ENCODE measurements around the gene SLC26A6.

SLC26A6 gene

GRCh38 chr3:48662753-48663488, 27.7 kb upstream of the SLC26A6 start, which contains the start of gene CELSR3:
Gene CELSR3 (minus strand): TSS chr3:48662886. CDS start chr3:48662634, 252 bp downstream.
- H3K36me3 ChIP-seq (replicated peaks) = no peaks in the 10 kb centered on the region
- H3K27ac ChIP-seq = peak within 1 kb of the TSS; percentile 87
- in situ Hi-C loops (cut with HindIII; ENCODE audit: low pct_ligation_motif_present, low sequenced_read_pairs) = no loop called here
- H3K27me3 ChIP-seq (replicated peaks) = no peaks in the 10 kb centered on the region
- TF ChIP-seq CTCF (IDR thresholded peaks at IDR 0.05; ENCODE audit: low read depth, low read length, missing control alignments) = no peak
- peak within 1 kb of the TSS; percentile 64 for H3K4me3 ChIP-seq (ENCODE audit: low read depth, low read length)
- DNase-seq = peak; percentile 78

- in situ Hi-C loops (cut with HindIII; ENCODE audit: low pct_ligation_motif_present, low sequenced_read_pairs) = no loop called here
- Histone ChIP-seq H3K36me3 (replicated peaks) (no peaks in the 10 kb centered on the region), H3K27ac (no peak overlapping the region), H3K4me3 (ENCODE audit: low read depth, low read length) (peak overlapping the region; percentile 64), H3K27me3 (replicated peaks) (no peaks in the 10 kb centered on the region)
- DNase-seq = no peak
- TF ChIP-seq CTCF (IDR thresholded peaks at IDR 0.05; ENCODE audit: low read depth, low read length, missing control alignments) = no peak
Observed at GRCh38 chr3:48662145-48662752, 27.0 kb upstream of the SLC26A6 start.

GRCh38 chr3:48661501-48662144, 26.4 kb upstream of the SLC26A6 start:
- Histone ChIP-seq H3K36me3 (replicated peaks) (no peaks in the 10 kb centered on the region), H3K27me3 (replicated peaks) (no peaks in the 10 kb centered on the region), H3K27ac (no peak overlapping the region), H3K4me3 (ENCODE audit: low read depth, low read length) (peak overlapping the region; percentile 52)
- no peak for TF ChIP-seq CTCF (IDR thresholded peaks at IDR 0.05; ENCODE audit: low read depth, low read length, missing control alignments)
- in situ Hi-C loops (cut with HindIII; ENCODE audit: low pct_ligation_motif_present, low sequenced_read_pairs) = no loop called here
- peak; percentile 18 for DNase-seq

GRCh38 chr3:48660800-48661400, 25.6 kb upstream of the SLC26A6 start:
- H3K36me3 ChIP-seq (replicated peaks) = no peaks in the 10 kb centered on the region
- H3K27ac ChIP-seq = no peak overlapping the region
- TF ChIP-seq CTCF (IDR thresholded peaks at IDR 0.05; ENCODE audit: low read depth, low read length, missing control alignments) = no peak
- in situ Hi-C loops (cut with HindIII; ENCODE audit: low pct_ligation_motif_present, low sequenced_read_pairs) = no loop called here
- H3K27me3 ChIP-seq (replicated peaks) = no peaks in the 10 kb centered on the region
- no peak overlapping the region for H3K4me3 ChIP-seq (ENCODE audit: low read depth, low read length)
- no peak for DNase-seq

GRCh38 chr3:48656841-48657281, 21.6 kb upstream of the SLC26A6 start:
- DNase-seq = no peak
- no peak overlapping the region for H3K27ac ChIP-seq
- TF ChIP-seq CTCF (IDR thresholded peaks at IDR 0.05; ENCODE audit: low read depth, low read length, missing control alignments) = no peak

More at GRCh38 chr3:48656841-48657281, 21.6 kb upstream of the SLC26A6 start:
- Histone ChIP-seq H3K4me3 (ENCODE audit: low read depth, low read length) (no peak overlapping the region), H3K27me3 (replicated peaks) (no peaks in the 10 kb centered on the region), H3K36me3 (replicated peaks) (no peaks in the 10 kb centered on the region)
- in situ Hi-C loops (cut with HindIII; ENCODE audit: low pct_ligation_motif_present, low sequenced_read_pairs) = no loop called here

Measured in brain microvascular endothelial cell (primary cell).